ENCODE measurements around the gene MAPK8. TPM values are rescaled to one million over a fixed set of nuclear protein-coding genes. Genes with fewer than 3 reads are reported as not detected.

The MAPK8 gene
- polyA plus RNA-seq, 1 of the 3 experiments (the other 2 are of a cell fraction): 26.4 TPM

DNA sequence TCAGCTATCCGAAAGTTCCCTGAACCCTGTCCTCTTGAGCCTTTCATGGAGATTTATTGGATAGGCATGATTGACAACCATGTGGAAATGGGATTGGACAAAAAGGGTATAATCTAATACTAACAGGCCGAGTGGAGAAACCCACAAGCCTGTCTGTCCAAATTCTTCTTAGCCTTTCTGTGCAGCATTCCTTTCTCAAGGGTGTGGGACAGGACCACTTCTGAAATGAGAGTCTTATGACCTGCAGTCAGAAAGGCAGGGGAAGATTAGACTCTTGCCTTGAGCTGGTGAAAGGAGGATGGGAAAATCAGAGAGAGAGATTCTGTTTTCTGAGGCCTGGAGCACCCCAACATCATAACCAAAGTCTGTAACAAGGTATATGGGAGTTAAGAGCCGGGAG is 85.5 kb downstream of the MAPK8 start:
- H3K4me2 ChIP-seq: peak overlapping the region; percentile 51
- ChIA-PET POLR2A (no interaction called here), CTCF (interaction anchor here (0.8 to 3.2 kb wide), 2 partner anchors 133 to 264 kb away, joined by 3 to 14 read pairs; no protein-coding TSS in a partner anchor)
- DNase-seq: no peak
- peaks cover 4 to 30% of the 10 kb centered on the region in 2 experiments; a peak in 3 of 4 replicates for H3K4me1 ChIP-seq (ENCODE audit: control insufficient read depth in 1 of 2, insufficient read depth in 2 of 2, low read depth in 1 of 2, low read length in 1 of 2)
- no peak overlapping the region for H2AFZ ChIP-seq (ENCODE audit: low read depth)
- no peaks in the 10 kb centered on the region for H3K27me3 ChIP-seq (ENCODE audit: insufficient read depth)
- WGBS (ENCODE audit: low lambda C conversion rate): 94% methylated on average over 3 of the region's 3 CpGs
- H3K9me2 ChIP-seq: no peaks in the 10 kb centered on the region
- H3K36me3 ChIP-seq (replicated peaks in 1 of 2; ENCODE audit: control insufficient read depth in 1 of 2, insufficient read depth in 2 of 2, low read length in 1 of 2): no peaks in the 10 kb centered on the region
- no peaks in the 10 kb centered on the region for H3K9me3 ChIP-seq
- TF ChIP-seq FOXJ3 (CRISPR knock-in tag; IDR thresholded peaks at IDR 0.05): no peak
- TF ChIP-seq TAF1 (IDR thresholded peaks at IDR 0.05; ENCODE audit: borderline replicate concordance, low read depth, low read length): no peak
- TF ChIP-seq NRF1 (IDR thresholded peaks at IDR 0.05; ENCODE audit: low read depth, low read length): no peak
- TF ChIP-seq, protein P1, sequence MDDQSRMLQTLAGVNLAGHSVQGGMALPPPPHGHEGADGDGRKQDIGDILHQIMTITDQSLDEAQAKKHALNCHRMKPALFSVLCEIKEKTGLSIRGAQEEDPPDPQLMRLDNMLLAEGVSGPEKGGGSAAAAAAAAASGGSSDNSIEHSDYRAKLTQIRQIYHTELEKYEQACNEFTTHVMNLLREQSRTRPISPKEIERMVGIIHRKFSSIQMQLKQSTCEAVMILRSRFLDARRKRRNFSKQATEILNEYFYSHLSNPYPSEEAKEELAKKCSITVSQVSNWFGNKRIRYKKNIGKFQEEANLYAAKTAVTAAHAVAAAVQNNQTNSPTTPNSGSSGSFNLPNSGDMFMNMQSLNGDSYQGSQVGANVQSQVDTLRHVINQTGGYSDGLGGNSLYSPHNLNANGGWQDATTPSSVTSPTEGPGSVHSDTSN (IDR thresholded peaks at IDR 0.05): no peak
- no peak for TF ChIP-seq RCOR1 (IDR thresholded peaks at IDR 0.05; ENCODE audit: low read length)
- no peak for TF ChIP-seq SMC3 (IDR thresholded peaks at IDR 0.05; ENCODE audit: low read depth, low read length)
- no peak for TF ChIP-seq MXI1 (IDR thresholded peaks at IDR 0.05; ENCODE audit: low read depth, low read length)
- TF ChIP-seq SIN3A (IDR thresholded peaks at IDR 0.05; ENCODE audit: borderline replicate concordance, low read depth, low read length): no peak
- no peak for TF ChIP-seq RFX5 (IDR thresholded peaks at IDR 0.05; ENCODE audit: low read length)
- TF ChIP-seq TEAD4 (IDR thresholded peaks at IDR 0.05; ENCODE audit: borderline replicate concordance, insufficient read depth): no peak
- TF ChIP-seq, protein P2, sequence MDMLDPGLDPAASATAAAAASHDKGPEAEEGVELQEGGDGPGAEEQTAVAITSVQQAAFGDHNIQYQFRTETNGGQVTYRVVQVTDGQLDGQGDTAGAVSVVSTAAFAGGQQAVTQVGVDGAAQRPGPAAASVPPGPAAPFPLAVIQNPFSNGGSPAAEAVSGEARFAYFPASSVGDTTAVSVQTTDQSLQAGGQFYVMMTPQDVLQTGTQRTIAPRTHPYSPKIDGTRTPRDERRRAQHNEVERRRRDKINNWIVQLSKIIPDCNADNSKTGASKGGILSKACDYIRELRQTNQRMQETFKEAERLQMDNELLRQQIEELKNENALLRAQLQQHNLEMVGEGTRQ (IDR thresholded peaks at IDR 0.05; ENCODE audit: borderline replicate concordance, low read depth, low read length): no peak
- no peak overlapping the region for H3K9ac ChIP-seq
- H3K4me3 ChIP-seq (ENCODE audit: low read depth in 2 of 2, low read length in 1 of 2): no peak overlapping the region
- peaks cover 87% of the 10 kb centered on the region for H3K79me2 ChIP-seq (ENCODE audit: insufficient read depth)
- peaks cover 5% of the 10 kb centered on the region for H4K20me1 ChIP-seq (ENCODE audit: insufficient read depth)
- peaks cover 22% of the 10 kb centered on the region for H3F3A ChIP-seq (replicated peaks; ENCODE audit: insufficient read depth)
- H3K27ac ChIP-seq (ENCODE audit: low read depth in 2 of 2, low read length in 1 of 2): peak overlapping the region in 1 of 2 experiments; percentile 76; a peak in 2 of 4 replicates

GRCh38 chr10:48398261-48398660 is 91.8 kb downstream of the MAPK8 start:
- 0 out of 2 replicates have a peak, but pooled peaks cover 7% of the 10 kb centered on the region for H4K20me1 ChIP-seq (ENCODE audit: insufficient read depth)
- TF ChIP-seq, protein P3, sequence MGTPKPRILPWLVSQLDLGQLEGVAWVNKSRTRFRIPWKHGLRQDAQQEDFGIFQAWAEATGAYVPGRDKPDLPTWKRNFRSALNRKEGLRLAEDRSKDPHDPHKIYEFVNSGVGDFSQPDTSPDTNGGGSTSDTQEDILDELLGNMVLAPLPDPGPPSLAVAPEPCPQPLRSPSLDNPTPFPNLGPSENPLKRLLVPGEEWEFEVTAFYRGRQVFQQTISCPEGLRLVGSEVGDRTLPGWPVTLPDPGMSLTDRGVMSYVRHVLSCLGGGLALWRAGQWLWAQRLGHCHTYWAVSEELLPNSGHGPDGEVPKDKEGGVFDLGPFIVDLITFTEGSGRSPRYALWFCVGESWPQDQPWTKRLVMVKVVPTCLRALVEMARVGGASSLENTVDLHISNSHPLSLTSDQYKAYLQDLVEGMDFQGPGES (IDR thresholded peaks at IDR 0.05; ENCODE audit: low read depth, low read length): no peak
- no peak for TF ChIP-seq EZH2phosphoT487 (IDR thresholded peaks at IDR 0.05; ENCODE audit: borderline replicate concordance, low read depth)
- no peak for TF ChIP-seq MXI1 (IDR thresholded peaks at IDR 0.05; ENCODE audit: low read depth, low read length)
- TF ChIP-seq, protein P4, sequence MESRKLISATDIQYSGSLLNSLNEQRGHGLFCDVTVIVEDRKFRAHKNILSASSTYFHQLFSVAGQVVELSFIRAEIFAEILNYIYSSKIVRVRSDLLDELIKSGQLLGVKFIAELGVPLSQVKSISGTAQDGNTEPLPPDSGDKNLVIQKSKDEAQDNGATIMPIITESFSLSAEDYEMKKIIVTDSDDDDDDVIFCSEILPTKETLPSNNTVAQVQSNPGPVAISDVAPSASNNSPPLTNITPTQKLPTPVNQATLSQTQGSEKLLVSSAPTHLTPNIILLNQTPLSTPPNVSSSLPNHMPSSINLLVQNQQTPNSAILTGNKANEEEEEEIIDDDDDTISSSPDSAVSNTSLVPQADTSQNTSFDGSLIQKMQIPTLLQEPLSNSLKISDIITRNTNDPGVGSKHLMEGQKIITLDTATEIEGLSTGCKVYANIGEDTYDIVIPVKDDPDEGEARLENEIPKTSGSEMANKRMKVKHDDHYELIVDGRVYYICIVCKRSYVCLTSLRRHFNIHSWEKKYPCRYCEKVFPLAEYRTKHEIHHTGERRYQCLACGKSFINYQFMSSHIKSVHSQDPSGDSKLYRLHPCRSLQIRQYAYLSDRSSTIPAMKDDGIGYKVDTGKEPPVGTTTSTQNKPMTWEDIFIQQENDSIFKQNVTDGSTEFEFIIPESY (IDR thresholded peaks at IDR 0.05; ENCODE audit: borderline replicate concordance, low read depth): no peak
- no peak for TF ChIP-seq FOSL2 (IDR thresholded peaks at IDR 0.05; ENCODE audit: borderline replicate concordance, low read depth)
- TF ChIP-seq NRF1 (IDR thresholded peaks at IDR 0.05; ENCODE audit: low read depth, low read length): no peak
- TF ChIP-seq GABPA (IDR thresholded peaks at IDR 0.05; ENCODE audit: low read depth): no peak
- no peak for TF ChIP-seq SMC3 (IDR thresholded peaks at IDR 0.05; ENCODE audit: low read depth, low read length)
- TF ChIP-seq, protein P5, sequence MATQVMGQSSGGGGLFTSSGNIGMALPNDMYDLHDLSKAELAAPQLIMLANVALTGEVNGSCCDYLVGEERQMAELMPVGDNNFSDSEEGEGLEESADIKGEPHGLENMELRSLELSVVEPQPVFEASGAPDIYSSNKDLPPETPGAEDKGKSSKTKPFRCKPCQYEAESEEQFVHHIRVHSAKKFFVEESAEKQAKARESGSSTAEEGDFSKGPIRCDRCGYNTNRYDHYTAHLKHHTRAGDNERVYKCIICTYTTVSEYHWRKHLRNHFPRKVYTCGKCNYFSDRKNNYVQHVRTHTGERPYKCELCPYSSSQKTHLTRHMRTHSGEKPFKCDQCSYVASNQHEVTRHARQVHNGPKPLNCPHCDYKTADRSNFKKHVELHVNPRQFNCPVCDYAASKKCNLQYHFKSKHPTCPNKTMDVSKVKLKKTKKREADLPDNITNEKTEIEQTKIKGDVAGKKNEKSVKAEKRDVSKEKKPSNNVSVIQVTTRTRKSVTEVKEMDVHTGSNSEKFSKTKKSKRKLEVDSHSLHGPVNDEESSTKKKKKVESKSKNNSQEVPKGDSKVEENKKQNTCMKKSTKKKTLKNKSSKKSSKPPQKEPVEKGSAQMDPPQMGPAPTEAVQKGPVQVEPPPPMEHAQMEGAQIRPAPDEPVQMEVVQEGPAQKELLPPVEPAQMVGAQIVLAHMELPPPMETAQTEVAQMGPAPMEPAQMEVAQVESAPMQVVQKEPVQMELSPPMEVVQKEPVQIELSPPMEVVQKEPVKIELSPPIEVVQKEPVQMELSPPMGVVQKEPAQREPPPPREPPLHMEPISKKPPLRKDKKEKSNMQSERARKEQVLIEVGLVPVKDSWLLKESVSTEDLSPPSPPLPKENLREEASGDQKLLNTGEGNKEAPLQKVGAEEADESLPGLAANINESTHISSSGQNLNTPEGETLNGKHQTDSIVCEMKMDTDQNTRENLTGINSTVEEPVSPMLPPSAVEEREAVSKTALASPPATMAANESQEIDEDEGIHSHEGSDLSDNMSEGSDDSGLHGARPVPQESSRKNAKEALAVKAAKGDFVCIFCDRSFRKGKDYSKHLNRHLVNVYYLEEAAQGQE (IDR thresholded peaks at IDR 0.05; ENCODE audit: low read depth, low read length): no peak
- no peak for TF ChIP-seq GATA2 (CRISPR knock-in tag; IDR thresholded peaks at IDR 0.05)
- TF ChIP-seq RFX5 (IDR thresholded peaks at IDR 0.05; ENCODE audit: low read length): no peak

More at GRCh38 chr10:48398261-48398660, 91.8 kb downstream of the MAPK8 start:
- ChIA-PET POLR2A (no interaction called here), CTCF (no interaction called here)
- H3K27ac ChIP-seq (ENCODE audit: low read depth in 2 of 2, low read length in 1 of 2): no peak overlapping the region
- peaks cover 9 to 19% of the 10 kb centered on the region in 2 experiments for H3K4me1 ChIP-seq (ENCODE audit: control insufficient read depth in 1 of 2, insufficient read depth in 2 of 2, low read depth in 1 of 2, low read length in 1 of 2)
- H3K36me3 ChIP-seq (replicated peaks in 1 of 2; ENCODE audit: control insufficient read depth in 1 of 2, insufficient read depth in 2 of 2, low read length in 1 of 2): no peaks in the 10 kb centered on the region
- no peak overlapping the region for H3K4me3 ChIP-seq (ENCODE audit: low read depth in 2 of 2, low read length in 1 of 2)
- no peak for DNase-seq
- 92% methylated on average over 4 of the region's 4 CpGs for WGBS (ENCODE audit: low lambda C conversion rate)
- peaks cover 5% of the 10 kb centered on the region for H3F3A ChIP-seq (replicated peaks; ENCODE audit: insufficient read depth)
- peaks cover 84% of the 10 kb centered on the region for H3K79me2 ChIP-seq (ENCODE audit: insufficient read depth)
- H3K27me3 ChIP-seq (ENCODE audit: insufficient read depth): no peaks in the 10 kb centered on the region
- no peak overlapping the region for H2AFZ ChIP-seq (ENCODE audit: low read depth)
- H3K9ac ChIP-seq: no peak overlapping the region
- H3K4me2 ChIP-seq: no peak overlapping the region
- H3K9me3 ChIP-seq: no peaks in the 10 kb centered on the region
- no peaks in the 10 kb centered on the region for H3K9me2 ChIP-seq
